ENCODE measurements around the gene ZNF160. TPM values are rescaled to one million over a fixed set of nuclear protein-coding genes. Genes with fewer than 3 reads are reported as not detected.
A peak's percentile ranks its signal among the peaks of the same experiment; 100 is the strongest.

The ZNF160 gene
- total and polyA plus RNA-seq, 2 experiments from 2014 or later, result 23.5 to 52.5 TPM

DNA sequence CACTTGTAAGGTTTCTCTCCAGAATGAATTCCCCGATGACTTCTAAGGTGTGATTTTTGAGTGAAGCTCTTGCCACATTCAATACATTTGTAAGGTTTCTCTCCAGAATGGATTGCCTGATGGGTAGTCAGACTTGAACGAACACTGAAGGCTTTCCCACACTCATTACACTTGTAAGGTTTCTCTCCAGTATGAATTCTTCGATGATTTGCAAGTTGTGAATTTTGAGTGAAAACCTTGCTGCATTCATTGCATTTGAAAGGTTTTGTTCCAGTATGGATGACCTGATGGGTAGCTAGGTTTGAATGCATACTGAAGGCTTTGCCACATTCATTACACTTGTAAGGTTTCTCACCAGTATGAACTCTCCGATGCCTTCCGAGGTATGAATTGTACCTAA lies 34.4 kb downstream of the ZNF160 start:
- 99% methylated on average over 5 of the region's 5 CpGs for WGBS (ENCODE audit: low lambda C conversion rate, missing lambda C conversion rate)
- Histone ChIP-seq H3K36me3 (replicated peaks; ENCODE audit: insufficient read depth, low read depth) (peaks cover 37% of the 10 kb centered on the region), H3K27me3 (no peaks in the 10 kb centered on the region)

DNA sequence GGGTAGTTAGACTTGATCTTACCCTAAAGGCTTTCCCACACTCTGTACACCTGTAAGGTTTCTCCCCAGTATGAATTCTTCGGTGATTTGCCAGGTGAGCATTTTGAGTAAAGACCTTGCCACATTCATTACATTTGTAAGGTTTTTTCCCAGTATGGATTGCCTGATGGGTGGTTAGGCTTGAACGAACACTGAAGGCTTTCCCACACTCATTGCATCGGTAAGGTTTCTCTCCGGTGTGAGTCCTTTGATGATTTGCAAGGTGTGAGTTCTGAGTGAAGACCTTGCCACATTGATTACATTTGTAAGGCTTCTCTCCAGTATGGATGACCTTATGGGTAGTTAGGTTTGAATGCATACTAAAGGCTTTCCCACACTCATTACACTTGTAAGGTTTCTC lies 35.0 kb downstream of the ZNF160 start:
- H3K4me1 ChIP-seq (ENCODE audit: insufficient read depth), result no peaks in the 10 kb centered on the region
- H3K9me2 ChIP-seq (replicated peaks; ENCODE audit: insufficient read depth), result no peaks in the 10 kb centered on the region
- 97% methylated on average over 4 of the region's 4 CpGs for WGBS (ENCODE audit: low lambda C conversion rate, missing lambda C conversion rate)
- H3K27ac ChIP-seq, result no peak overlapping the region
- peaks cover 35% of the 10 kb centered on the region for H3K36me3 ChIP-seq (replicated peaks; ENCODE audit: insufficient read depth, low read depth)
- H3K79me2 ChIP-seq, result no peaks in the 10 kb centered on the region
- H3K4me3 ChIP-seq, result no peak overlapping the region
- TF ChIP-seq EZH2 (IDR thresholded peaks at IDR 0.05; ENCODE audit: borderline replicate concordance), result no peak
- TF ChIP-seq CTCF (IDR thresholded peaks at IDR 0.05; ENCODE audit: poor library complexity), result no peak
- no peak for TF ChIP-seq EZH2phosphoT487 (IDR thresholded peaks at IDR 0.05; ENCODE audit: low read depth, severe bottlenecking, unreplicated experiment)
- DNase-seq (ENCODE audit: low spot score), result no peak
- no peak overlapping the region for H2AFZ ChIP-seq
- H3K9me3 ChIP-seq (ENCODE audit: low read depth), result peaks cover 42% of the 10 kb centered on the region
- no peaks in the 10 kb centered on the region for H3K27me3 ChIP-seq
- H3K4me2 ChIP-seq, result no peak overlapping the region
- H4K20me1 ChIP-seq (ENCODE audit: insufficient read depth, poor library complexity, severe bottlenecking), result no peaks in the 10 kb centered on the region

More for the DNA sequence above, 34.4 kb downstream of the ZNF160 start:
- no peak for DNase-seq (ENCODE audit: low spot score)
- Histone ChIP-seq H3K9me3 (ENCODE audit: low read depth) (peaks cover 42% of the 10 kb centered on the region), H4K20me1 (ENCODE audit: insufficient read depth, poor library complexity, severe bottlenecking) (no peaks in the 10 kb centered on the region), H3K4me1 (ENCODE audit: insufficient read depth) (no peaks in the 10 kb centered on the region), H3K4me2 (no peak overlapping the region), H3K4me3 (no peak overlapping the region), H3K27ac (no peak overlapping the region), H3K79me2 (no peaks in the 10 kb centered on the region), H3K9me2 (replicated peaks; ENCODE audit: insufficient read depth) (no peaks in the 10 kb centered on the region), H2AFZ (no peak overlapping the region)
- TF ChIP-seq CTCF (IDR thresholded peaks at IDR 0.05; ENCODE audit: poor library complexity), result no peak
- TF ChIP-seq EZH2phosphoT487 (IDR thresholded peaks at IDR 0.05; ENCODE audit: low read depth, severe bottlenecking, unreplicated experiment), result no peak
- no peak for TF ChIP-seq EZH2 (IDR thresholded peaks at IDR 0.05; ENCODE audit: borderline replicate concordance)

DNA sequence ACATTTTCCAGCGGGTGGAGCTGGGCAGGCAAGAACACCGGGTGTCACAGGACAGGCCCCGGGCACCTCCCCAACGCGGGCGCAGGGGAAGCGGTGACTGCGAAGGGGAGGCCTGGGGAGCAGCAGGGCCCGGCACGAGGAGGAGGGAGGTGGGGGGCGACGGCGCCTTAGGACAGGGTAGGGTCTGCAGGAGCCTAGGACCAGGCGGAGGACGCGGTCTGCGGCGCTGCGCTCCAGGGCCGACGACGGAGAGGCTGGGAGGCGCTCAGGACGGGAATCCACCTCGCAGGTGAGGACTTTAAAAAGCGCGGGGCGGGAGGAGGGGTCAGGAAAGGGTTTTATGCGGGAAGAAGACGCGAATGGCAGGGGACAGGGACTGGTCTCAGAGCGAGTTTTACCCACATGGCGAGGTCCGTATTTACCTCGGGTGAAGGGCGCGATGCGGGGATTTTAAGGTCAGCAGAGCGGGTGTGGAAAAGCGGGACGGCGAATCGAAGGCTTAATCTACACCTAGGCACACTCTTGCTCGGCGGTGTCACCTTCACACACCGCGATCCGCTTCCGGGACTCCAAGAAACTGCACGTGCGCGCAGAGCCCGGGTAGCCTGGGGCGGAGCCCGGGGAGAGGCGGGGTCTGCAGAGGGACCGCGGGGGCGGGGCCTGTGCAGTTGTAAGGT lies 45.2 kb downstream of the ZNF160 start:
- Histone ChIP-seq H3K9me2 (replicated peaks; ENCODE audit: insufficient read depth) (no peaks in the 10 kb centered on the region), H2AFZ (peak overlapping the region; percentile 38), H4K20me1 (ENCODE audit: insufficient read depth, poor library complexity, severe bottlenecking) (no peaks in the 10 kb centered on the region), H3K4me3 (peak overlapping the region; percentile 40), H3K27ac (peak overlapping the region; percentile 11), H3K27me3 (no peaks in the 10 kb centered on the region), H3K9me3 (ENCODE audit: low read depth) (no peaks in the 10 kb centered on the region), H3K4me1 (ENCODE audit: insufficient read depth) (no peaks in the 10 kb centered on the region), H3K4me2 (peak overlapping the region; percentile 87), H3K79me2 (no peaks in the 10 kb centered on the region), H3K36me3 (replicated peaks; ENCODE audit: insufficient read depth, low read depth) (no peaks in the 10 kb centered on the region)
- peak; percentile 86 for DNase-seq (ENCODE audit: low spot score)
- WGBS (ENCODE audit: low lambda C conversion rate, missing lambda C conversion rate), result under 1% methylated on average over 54 of the region's 59 CpGs
- TF ChIP-seq EZH2 (IDR thresholded peaks at IDR 0.05; ENCODE audit: borderline replicate concordance) (no peak), EZH2phosphoT487 (IDR thresholded peaks at IDR 0.05; ENCODE audit: low read depth, severe bottlenecking, unreplicated experiment) (no peak)

DNA sequence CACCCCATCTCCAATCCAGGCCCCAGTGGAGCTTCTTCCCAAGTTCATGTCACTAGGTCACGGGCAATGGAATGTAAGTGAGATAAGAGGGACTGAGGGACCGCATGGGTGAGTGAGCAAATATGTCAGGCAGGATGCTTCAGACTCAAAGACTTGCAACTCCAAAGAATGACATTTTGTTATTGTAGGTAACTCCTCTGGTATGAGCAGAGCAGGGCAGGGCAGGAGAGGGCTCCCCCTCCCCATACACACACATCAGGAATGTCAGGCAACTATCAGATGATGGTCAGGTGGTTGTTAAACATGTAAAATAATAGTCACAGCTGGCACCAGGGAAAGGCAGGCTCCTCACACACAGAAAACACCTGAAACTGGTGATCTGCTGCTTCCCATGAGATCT lies 48.1 kb downstream of the ZNF160 start:
- Histone ChIP-seq H3K4me2 (no peak overlapping the region), H3K36me3 (replicated peaks; ENCODE audit: insufficient read depth, low read depth) (no peaks in the 10 kb centered on the region), H3K27ac (peak overlapping the region; percentile 64), H3K27me3 (no peaks in the 10 kb centered on the region), H3K4me3 (no peak overlapping the region), H3K79me2 (no peaks in the 10 kb centered on the region), H3K9me3 (ENCODE audit: low read depth) (no peaks in the 10 kb centered on the region), H2AFZ (no peak overlapping the region), H4K20me1 (ENCODE audit: insufficient read depth, poor library complexity, severe bottlenecking) (no peaks in the 10 kb centered on the region), H3K4me1 (ENCODE audit: insufficient read depth) (no peaks in the 10 kb centered on the region), H3K9me2 (replicated peaks; ENCODE audit: insufficient read depth) (no peaks in the 10 kb centered on the region)
- WGBS (ENCODE audit: low lambda C conversion rate, missing lambda C conversion rate), result 14% methylated on average over 2 of the region's 2 CpGs
- TF ChIP-seq EZH2phosphoT487 (IDR thresholded peaks at IDR 0.05; ENCODE audit: low read depth, severe bottlenecking, unreplicated experiment) (no peak), EZH2 (IDR thresholded peaks at IDR 0.05; ENCODE audit: borderline replicate concordance) (no peak), CTCF (IDR thresholded peaks at IDR 0.05; ENCODE audit: poor library complexity) (no peak)
- no peak for DNase-seq (ENCODE audit: low spot score)
